Measurements from ENCODE around the gene CACYBP. TPM values are rescaled to one million over a fixed set of nuclear protein-coding genes. Genes with fewer than 3 reads are reported as not detected.

The CACYBP gene, protein sequence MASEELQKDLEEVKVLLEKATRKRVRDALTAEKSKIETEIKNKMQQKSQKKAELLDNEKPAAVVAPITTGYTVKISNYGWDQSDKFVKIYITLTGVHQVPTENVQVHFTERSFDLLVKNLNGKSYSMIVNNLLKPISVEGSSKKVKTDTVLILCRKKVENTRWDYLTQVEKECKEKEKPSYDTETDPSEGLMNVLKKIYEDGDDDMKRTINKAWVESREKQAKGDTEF
- 158 TPM for polyA plus RNA-seq

DNA sequence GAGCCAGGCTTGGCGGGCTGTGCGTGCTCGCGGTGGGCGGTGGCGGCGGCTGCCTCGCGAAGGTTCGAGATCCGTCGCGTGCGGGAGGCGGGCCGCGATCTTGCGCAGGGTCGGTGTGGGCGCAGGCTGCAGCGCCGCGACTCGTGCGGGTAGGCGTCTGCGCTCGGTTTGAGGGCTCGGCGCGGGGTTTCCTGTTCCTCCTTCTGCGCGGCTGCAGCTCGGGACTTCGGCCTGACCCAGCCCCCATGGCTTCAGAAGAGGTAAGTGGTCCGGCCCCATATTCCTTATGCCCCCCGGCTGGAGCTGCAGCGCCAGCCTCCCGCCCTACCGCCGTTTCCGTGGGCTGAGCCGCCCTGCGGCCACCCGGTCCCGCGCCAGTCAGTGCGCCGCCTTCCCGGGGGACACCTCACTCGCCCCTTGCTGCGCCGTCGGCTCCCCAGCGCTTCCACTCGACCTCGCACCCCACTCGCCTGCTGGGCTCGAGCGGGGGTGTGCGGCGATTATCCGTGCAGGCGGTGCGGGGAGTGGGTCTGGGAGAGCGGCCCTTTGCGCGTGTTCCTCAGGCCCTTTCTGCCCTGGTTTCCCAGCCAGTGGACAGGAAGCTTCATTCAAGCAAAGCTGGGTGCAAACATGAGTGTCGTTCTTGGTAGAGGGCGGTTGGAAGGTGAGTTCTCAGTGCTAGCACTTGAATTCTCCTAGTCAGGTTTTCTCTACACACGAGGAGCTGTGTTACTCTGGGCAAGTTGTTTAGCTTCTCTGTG, at the start of gene CACYBP:
Gene CACYBP (plus strand): TSS at position 12 of the 761 bp plus-strand sequence. CDS start 234 bp downstream, at position 246.
- Mint-ChIP-seq H3K36me3 (peaks cover 2% of the 10 kb centered on the region), H3K27ac (no peak within 1 kb of the TSS), H3K4me1 (peaks cover 0 to 37% (median 31%) of the 10 kb centered on the region in 3 donors), H3K4me3 (no peak within 1 kb of the TSS), H3K9me3 (no peaks in the 10 kb centered on the region), H3K27me3 (no peaks in the 10 kb centered on the region)

DNA sequence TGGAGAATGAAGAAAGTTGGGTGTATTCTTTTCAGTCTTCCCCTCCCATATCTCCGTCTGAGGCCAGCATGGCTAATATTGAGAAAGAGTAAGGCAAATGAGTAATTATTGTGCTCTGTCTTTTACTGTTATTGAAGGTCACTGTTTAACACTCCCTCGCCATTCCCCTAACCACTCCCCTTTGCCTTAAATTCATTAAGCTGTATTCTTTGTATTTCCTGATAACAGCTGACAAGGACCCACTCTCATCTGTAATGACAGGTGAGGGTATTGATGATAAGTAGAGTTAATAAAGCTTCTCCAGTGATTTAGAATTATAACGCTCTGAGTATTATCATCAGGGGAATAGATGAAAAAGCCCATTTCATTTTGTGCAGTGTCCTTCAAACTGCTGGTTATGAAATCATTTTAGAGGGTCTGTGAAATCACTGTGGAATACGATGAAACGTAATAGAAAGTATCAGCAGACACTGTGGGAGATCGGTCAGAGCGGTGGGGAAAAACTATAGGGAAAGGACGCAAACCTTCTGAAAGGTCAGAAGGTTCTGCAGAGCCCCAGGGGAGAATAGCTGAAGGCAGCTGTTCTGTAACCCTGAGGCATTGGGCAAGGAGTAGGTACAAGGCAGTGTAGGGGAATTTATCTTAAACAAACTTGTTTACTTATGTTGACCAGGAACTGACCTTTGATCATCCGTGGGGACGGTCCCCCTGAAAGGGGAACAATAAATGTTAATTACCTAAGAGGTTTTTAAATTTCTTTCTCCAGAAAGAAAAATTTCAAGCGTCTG, 46.3 kb upstream of the CACYBP start:
- Mint-ChIP-seq H3K27ac (peak overlapping the region; percentile 23 to 90 (median 51)), H3K4me3 (peak overlapping the region; percentile 57 to 88 (median 64)), H3K27me3 (no peaks in the 10 kb centered on the region), H3K4me1 (peaks cover 38 to 47% (median 45%) of the 10 kb centered on the region in 3 donors), H3K9me3 (no peaks in the 10 kb centered on the region), H3K36me3 (peaks cover 3% of the 10 kb centered on the region)

DNA sequence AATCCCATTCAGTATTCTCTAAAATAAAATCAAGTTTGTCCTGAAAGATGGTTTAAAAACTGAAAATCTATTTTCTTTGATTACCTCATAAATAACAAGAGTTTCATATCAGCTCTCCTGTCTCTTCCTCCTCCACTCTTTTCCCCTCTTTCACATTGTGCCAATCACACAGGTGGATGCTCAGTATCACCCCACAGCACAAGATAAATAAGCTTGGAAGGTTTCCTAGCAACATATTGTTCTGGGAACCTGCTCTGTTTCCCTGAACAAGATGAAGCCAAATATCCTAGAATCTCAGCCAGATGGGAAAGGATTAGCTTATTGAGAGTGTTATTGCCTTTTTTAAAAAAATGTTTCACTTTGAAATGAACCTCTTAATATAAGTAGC, 45.7 kb upstream of the CACYBP start:
- H3K27me3 Mint-ChIP-seq, result no peaks in the 10 kb centered on the region
- peak overlapping the region in 3 of 4 donors; percentile 60 to 88 (median 69) for H3K4me3 Mint-ChIP-seq
- H3K9me3 Mint-ChIP-seq, result no peaks in the 10 kb centered on the region
- H3K4me1 Mint-ChIP-seq, result peaks cover 38 to 50% (median 45%) of the 10 kb centered on the region in 3 donors
- H3K27ac Mint-ChIP-seq, result peak overlapping the region; percentile 23 to 90 (median 51)
- H3K36me3 Mint-ChIP-seq, result peaks cover 3% of the 10 kb centered on the region

- Mint-ChIP-seq H3K27ac (peak overlapping the region; percentile 23 to 90 (median 51)), H3K4me1 (peaks cover 38 to 50% (median 40%) of the 10 kb centered on the region in 3 donors), H3K4me3 (peak overlapping the region in 3 of 4 donors; percentile 60 to 79 (median 75)), H3K36me3 (peaks cover 3% of the 10 kb centered on the region), H3K9me3 (no peaks in the 10 kb centered on the region), H3K27me3 (no peaks in the 10 kb centered on the region)
Measured at GRCh38 chr1:174954671-174955669, 44.8 kb upstream of the CACYBP start.

DNA sequence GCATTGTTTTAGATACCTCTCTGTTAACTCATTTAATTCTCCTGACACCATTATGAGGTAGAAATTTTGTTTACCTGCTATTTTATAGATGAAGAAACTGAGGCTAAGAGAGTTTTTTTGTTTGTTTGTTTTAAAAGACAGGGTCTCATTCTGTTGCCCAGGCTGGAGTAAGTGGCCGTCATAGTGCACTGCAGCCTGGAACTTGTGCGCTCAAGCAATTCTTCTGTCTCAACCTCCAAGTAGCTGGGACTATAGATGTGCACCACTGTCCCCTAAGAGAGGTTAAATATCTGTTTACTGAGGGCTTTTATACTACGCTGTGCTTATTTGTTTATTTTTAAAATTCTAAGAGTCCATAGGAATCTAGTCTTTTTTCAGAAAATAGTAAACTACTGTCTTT, 43.7 kb upstream of the CACYBP start:
- Mint-ChIP-seq H3K27me3 (no peaks in the 10 kb centered on the region), H3K9me3 (no peaks in the 10 kb centered on the region), H3K27ac (peak overlapping the region in 1 of 3 donors; percentile 58), H3K4me1 (peaks cover 38 to 47% (median 38%) of the 10 kb centered on the region in 3 donors), H3K4me3 (no peak overlapping the region), H3K36me3 (peaks cover 3% of the 10 kb centered on the region)

- peaks cover 3% of the 10 kb centered on the region for H3K36me3 Mint-ChIP-seq
- no peak overlapping the region for H3K27ac Mint-ChIP-seq
- no peaks in the 10 kb centered on the region for H3K27me3 Mint-ChIP-seq
- H3K4me1 Mint-ChIP-seq, result peaks cover 36 to 46% (median 38%) of the 10 kb centered on the region in 3 donors
- H3K9me3 Mint-ChIP-seq, result no peaks in the 10 kb centered on the region
- peak overlapping the region in 1 of 4 donors; percentile 17 for H3K4me3 Mint-ChIP-seq
Measured at GRCh38 chr1:174956976-174957375, 42.8 kb upstream of the CACYBP start.

- H3K36me3 Mint-ChIP-seq, result peaks cover 3% of the 10 kb centered on the region
- H3K27ac Mint-ChIP-seq, result peak overlapping the region in 2 of 3 donors; percentile 69 to 78
- H3K4me1 Mint-ChIP-seq, result peaks cover 34 to 46% (median 38%) of the 10 kb centered on the region in 3 donors
- no peaks in the 10 kb centered on the region for H3K27me3 Mint-ChIP-seq
- H3K4me3 Mint-ChIP-seq, result peak overlapping the region in 2 of 4 donors; percentile 63 to 79
- H3K9me3 Mint-ChIP-seq, result no peaks in the 10 kb centered on the region
Measured at GRCh38 chr1:174957829-174958228, 41.9 kb upstream of the CACYBP start.

GRCh38 chr1:174958396-174958795, 41.4 kb upstream of the CACYBP start:
- Mint-ChIP-seq H3K4me1 (peaks cover 31 to 46% (median 36%) of the 10 kb centered on the region in 3 donors), H3K27me3 (no peaks in the 10 kb centered on the region), H3K36me3 (peaks cover 3% of the 10 kb centered on the region), H3K4me3 (no peak overlapping the region), H3K9me3 (no peaks in the 10 kb centered on the region), H3K27ac (no peak overlapping the region)

- Mint-ChIP-seq H3K4me1 (peaks cover 27 to 42% (median 34%) of the 10 kb centered on the region in 3 donors), H3K27ac (no peak overlapping the region), H3K36me3 (peaks cover 3% of the 10 kb centered on the region), H3K9me3 (no peaks in the 10 kb centered on the region), H3K4me3 (no peak overlapping the region), H3K27me3 (no peaks in the 10 kb centered on the region)
Measured at GRCh38 chr1:174960362-174960761, 39.4 kb upstream of the CACYBP start.

GRCh38 chr1:174963529-174964125, 36.1 kb upstream of the CACYBP start:
- Mint-ChIP-seq H3K27ac (peak overlapping the region; percentile 29 to 87 (median 48)), H3K27me3 (no peaks in the 10 kb centered on the region), H3K4me1 (peaks cover 36 to 43% (median 40%) of the 10 kb centered on the region in 3 donors), H3K4me3 (peak overlapping the region in 1 of 4 donors; percentile 24), H3K36me3 (peaks cover 3% of the 10 kb centered on the region), H3K9me3 (no peaks in the 10 kb centered on the region)

- peaks cover 42 to 48% (median 47%) of the 10 kb centered on the region in 3 donors for H3K4me1 Mint-ChIP-seq
- peaks cover 3% of the 10 kb centered on the region for H3K36me3 Mint-ChIP-seq
- H3K9me3 Mint-ChIP-seq, result no peaks in the 10 kb centered on the region
- H3K4me3 Mint-ChIP-seq, result peak overlapping the region; percentile 13 to 74 (median 44)
- no peaks in the 10 kb centered on the region for H3K27me3 Mint-ChIP-seq
- peak overlapping the region; percentile 19 to 87 (median 24) for H3K27ac Mint-ChIP-seq
Measured at GRCh38 chr1:174964261-174964971, 35.3 kb upstream of the CACYBP start.

DNA sequence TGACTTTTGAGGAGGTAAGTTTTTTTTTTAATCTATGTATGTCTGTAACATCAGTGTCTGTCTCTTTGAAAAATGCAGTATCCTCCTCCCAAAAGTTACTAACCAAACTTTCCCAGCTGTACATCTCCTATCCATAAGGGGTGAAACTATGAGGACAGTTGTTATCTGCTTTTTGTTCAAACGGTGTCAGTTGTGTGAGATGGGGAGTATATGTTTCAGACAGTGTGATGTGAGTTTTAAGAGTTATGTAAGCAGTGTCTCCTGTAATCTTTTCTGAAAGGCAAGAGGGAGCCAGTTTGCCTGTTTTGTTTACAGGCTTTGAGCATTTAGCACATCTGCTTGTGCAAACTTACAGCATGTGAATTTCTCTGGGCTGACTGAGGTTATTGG, 34.8 kb upstream of the CACYBP start:
- H3K4me3 Mint-ChIP-seq, result peak overlapping the region; percentile 13 to 74 (median 44)
- peak overlapping the region; percentile 19 to 87 (median 24) for H3K27ac Mint-ChIP-seq
- H3K9me3 Mint-ChIP-seq, result no peaks in the 10 kb centered on the region
- peaks cover 46 to 53% (median 51%) of the 10 kb centered on the region in 3 donors for H3K4me1 Mint-ChIP-seq
- peaks cover 3% of the 10 kb centered on the region for H3K36me3 Mint-ChIP-seq
- H3K27me3 Mint-ChIP-seq, result no peaks in the 10 kb centered on the region
